CD4-positive, alpha-beta T cell treated with Interleukin-6 at 100 ng/mL for 8 hours (primary cell): ENCODE measurements around the gene AIFM3.
"Not testable (repeated sequence)": the region's sequence is repeated elsewhere in the genome, so short reads cannot be mapped to it uniquely, and the experiment has no call there.

ENCODE experiments used
- DNase-seq: peaks from one replicate; pipeline ENCODE4 v3.0.0-alpha.2; 2020; ENCODE audit warnings: mixed read lengths, low spot score

Gene AIFM3

DNA sequence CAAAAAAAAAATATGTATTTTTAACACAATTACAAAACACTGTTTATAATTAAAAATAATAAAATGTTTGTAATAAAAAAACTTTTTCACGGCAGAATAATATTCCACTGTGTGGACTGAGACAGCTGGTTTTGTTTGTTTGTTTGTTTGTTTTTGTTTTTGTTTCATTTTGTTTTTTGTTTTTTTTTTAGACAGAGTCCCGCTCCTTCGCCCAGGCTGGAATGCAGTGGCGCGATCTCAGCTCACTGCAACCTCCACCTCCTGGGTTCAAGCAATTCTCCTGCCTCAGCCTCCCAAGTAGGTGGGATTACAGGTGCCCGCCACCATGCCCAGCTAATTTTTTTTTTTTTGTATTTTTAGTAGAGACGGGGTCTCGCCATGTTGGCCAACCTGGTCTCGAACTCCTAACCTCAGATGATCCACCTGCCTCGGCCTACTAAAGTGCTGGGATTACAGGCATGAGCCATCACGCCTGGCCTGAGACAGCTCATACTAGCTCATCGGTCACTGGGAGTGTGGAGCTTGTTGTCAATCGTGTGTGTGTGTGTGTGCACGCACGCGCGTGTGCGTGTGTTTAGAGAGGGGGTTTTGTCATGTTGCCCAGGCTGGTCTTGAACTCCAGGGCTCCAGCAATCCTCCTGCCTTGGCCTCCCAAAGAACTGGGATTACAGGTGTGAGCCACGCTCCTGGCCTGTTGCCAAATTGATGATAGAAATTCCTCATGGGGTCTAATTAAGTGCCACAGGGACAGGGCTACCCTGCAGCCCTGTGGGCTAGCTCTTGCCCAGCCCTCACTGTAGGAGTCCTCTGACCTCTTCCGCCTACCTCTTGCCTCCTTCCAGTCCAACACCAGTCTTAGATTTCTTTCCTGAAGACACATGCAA lies 7.2 kb upstream of the AIFM3 start:
- no peak for DNase-seq

DNA sequence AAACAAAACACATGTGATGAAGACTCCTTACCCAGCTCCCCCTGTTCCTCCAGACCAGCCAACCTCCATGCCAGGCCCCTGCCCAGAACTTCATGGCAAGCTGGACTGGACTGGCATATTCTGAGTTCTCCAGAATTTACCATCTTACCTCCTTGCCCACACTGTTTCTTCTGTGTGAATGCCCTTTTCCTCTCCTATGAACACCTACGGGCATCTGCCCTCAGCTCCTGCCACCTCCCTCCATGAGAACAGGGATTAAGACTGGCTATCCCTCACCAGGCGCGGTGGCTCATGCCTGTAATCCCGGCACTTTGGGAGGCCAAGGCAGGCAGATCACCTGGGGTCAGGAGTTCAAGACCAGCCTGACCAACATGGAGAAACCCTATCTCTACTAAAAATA lies 6.4 kb upstream of the AIFM3 start:
- DNase-seq: no peak

DNA sequence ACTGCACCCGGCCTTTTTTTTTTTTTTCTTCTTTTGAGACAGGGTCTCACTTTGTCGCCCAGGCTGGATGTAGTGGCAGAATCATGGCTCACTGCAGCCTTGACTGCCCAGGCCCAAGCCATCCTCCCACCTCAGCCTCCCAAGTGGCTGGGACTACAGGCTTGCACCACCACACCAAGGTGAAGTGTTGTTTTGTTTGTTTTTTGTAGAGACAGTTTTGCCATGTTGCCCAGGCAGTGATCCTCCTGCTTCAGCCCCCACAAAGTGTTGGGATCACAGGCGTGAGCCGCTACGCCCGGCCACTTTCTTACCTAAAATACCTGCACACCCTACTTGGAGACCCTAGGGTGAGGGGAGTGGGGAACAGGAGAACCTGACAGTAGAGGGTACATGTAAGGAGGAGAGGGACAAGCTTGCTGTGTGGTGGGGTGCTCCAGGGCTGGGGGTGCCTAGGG lies 4.5 kb upstream of the AIFM3 start:
- DNase-seq: no peak

DNA sequence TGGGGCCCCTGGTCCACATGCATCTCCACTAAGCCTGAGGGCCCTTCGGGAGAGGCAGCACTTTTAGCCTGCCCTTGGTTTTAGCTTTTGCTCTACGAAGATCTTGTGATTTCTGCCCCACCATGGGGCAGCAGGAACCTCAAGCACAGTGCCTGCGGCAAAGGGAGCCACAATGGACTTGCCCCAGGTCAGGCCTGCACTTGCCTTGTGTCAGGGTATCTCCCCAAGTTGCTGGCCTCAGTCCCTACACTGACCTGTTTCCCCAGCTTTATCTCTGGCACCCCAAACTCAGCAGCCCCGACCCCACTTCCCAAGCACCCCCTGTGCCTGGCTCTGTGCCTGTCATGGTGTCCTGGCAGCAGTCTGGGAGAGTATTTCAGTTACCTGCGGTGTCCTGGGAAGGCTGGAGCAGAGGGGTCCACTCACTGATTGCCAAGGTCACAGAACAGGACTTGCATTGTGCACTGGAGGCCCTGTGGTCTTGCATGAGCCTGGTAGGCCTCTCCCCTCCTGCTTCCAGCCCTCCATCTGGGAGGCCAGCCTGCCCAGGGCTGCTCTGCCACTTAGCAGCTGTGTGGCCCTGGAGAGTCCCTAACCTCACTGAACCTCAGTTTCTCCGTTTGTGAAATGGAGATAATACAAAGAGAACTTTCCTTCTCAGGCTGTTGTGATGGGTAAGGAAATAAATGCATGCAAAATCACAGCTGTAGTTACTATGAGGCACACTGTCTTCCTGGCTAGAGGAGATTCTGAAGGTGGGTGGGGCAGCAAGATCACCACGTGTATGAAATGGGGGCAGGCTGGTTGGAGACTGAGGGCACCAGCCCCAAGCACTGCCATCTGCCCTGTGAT lies 3.6 kb upstream of the AIFM3 start:
- no peak for DNase-seq

DNA sequence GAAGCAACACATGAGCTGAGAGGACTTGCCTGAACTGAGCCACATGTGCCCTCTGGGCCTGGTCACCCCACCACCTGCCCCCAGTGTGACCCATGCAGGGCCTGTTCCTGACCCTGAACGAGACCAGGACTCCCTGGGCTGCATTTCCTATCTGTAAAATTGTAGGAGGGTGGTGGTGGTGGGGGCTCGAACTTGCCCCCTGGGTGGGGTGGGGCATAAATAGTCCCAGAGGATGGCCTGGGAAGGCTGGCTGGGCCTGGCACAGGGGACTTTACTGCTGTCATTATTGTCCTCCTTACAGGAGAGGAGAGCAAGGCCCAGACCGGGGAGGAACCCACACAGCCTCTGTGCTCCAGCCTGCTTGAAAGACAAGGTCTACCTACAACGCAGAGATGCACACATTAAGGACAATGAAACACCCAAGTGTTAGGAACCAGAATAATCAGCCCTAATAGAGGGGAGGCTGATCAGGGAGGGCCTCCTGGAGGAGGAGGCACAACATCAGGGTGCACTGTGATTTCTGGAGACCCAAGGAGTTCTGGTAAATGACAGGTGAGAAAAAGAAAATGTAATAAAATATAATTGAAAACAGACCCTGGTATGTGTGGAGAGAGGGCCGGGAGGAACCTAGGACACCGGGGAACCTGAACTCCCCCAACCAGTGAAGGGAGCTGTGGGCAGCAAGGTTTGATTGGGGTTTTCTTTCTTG lies 2.8 kb upstream of the AIFM3 start:
- no peak for DNase-seq

DNA sequence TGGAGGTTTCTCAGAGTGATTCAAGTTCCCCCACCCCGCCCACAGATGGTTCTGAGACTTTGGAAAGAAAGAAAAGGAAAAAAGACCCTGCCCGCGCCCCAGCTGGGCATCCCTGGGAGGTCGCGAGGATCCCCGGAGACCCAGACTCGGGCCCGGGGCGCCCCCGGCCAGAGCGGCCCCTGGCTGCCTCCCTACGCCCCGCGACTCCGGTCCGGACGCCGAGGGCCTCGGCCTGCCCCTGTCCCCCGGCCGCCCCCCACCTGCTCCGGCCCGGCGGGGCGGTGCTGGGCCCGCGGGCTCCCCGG lies 2.3 kb upstream of the AIFM3 start:
- no peak for DNase-seq

DNA sequence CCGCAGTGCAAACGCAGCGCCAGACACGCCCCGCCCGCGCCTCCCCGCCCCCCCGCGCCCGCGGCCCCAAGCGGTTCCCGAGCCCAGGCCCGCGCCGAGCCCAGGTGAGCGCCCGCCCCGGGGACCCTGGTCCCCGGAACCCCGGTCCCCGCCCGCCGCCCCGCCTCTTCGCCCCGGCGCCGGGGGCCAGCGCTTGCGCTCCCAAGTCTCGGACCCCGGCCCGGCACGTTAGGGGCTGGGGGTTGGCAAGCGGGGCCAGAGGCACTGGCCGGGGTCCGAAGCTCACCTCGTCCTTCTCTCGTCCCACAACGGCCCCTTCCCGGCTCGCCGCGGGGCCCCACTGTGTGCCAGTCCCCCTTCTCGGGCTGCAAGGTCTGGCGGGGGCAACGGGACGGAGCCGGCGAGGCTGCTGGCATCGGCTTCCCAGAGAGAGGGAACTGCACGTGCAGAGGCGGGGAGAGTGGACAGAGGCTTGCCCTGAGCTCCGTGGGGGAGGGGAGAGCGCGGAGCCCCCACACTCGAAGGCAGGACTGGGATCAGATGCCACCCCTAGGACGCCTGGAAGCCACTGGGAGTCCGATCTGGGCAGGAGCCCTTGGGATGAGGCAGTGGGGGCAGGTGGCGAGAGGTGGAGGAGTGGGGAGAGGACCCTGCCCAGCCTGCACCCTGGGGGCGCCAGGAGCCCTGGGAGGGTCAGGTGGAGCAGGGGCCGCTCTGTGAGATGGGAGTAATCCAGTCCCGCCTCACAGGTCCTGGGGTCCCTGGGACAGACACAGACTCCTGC lies 1.8 kb upstream of the AIFM3 start:
- DNase-seq: no peak

DNA sequence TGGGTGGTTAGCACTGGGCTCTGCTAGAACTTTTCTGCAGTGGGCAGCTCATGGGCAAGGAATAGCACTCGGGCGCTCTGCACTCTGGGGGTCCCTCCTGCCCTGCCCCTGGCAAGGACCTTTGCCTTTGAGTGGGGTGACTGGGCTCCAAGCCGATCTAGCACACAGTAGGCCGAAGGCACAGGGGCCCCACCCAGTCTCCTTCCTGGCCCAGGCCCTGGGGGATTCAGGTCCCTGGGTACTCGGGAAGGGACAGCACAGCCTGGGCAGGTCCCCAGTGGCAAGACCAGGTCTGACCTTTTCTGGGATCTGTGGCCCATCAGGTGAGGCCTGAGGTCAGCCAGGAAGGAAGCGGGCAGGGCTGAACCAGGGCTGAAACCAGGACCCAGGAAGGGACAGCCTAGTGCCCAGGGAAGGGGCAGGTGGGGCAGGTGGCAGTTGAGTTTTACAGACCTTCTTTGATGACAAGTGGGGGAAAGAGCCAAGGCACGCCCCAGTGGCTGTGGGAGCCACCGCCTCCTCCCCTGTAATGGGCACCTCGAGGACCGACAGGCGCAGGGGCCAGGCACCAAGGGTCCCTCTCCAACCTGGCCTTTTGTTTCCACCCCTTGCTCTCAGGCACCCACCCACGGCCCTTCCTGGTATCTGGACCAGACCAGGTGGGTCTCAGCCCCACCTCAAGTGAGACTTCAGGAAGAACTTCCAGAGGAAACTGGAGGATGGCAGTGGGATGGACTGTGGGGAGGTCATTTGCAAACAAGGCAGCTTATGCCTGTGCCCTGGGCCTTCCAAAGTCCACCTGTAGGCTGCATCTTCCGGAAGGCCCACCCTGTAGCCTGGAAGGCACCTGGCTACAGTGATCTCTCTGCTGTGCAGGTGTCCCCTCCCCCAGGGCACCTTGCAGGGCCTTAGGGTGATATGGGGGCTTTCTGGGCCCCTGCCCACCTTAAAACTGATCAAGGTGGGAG lies 883 bp upstream of the AIFM3 start:
- DNase-seq: no peak

DNA sequence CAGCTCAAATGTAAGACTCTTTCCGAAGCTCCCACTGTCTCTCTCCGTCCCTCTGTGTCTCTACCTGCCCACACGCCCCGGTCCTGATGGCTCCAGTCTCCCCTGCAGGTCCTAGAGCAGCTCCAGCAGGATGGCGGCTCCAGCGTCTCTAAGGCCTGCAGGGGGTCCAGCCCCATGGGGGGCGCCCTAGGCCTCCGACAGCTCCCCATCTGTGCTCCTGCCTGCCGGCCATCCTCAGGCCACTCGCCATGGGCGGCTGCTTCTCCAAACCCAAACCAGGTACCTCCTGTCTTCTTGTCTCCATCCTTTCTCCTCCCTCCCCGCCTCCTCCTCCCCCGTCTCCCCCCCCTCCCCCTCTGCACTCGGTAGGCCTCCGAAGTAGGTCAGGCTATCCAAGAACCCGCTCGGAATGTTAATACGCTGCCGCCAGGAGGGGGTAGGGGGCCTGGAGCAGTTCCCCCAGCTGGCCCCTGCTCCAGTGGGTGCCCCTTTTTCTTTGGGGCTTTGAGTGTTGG lies 699 bp downstream of the AIFM3 start:
- no peak for DNase-seq

DNA sequence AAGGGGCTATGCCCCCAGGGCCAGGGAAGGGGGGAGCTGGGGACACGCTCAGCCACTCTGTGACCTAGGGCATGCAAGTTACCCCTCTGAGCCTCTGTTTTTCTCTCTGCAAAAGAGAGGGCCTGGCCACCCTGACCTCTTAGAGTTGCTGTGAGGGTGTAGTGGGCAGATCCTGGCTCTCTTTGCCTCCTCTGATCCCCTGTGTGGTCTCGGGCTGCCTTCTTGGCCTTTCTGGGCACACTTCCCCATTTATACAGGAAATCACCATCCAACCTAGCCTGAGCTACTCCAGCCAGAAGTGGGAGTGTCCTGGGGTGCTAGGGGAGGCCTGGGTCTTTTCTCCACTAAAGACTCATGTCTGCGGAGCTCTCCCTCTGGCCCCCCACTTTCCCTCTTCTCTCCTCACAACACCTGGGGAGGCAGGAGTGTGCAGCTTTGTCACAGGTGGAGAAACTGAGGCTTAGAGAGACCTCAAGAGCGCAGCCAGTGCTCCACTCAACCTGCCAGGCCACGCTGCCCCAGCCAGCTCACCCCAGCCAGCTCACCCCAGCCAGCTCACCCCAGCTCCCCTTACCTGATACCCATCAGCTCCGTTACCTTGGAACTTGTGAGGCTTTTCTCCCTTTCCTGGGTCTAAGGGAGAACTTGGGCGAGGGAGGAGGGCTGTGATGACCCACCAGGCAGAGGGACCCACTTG lies 1.4 kb downstream of the AIFM3 start:
- DNase-seq: no peak

DNA sequence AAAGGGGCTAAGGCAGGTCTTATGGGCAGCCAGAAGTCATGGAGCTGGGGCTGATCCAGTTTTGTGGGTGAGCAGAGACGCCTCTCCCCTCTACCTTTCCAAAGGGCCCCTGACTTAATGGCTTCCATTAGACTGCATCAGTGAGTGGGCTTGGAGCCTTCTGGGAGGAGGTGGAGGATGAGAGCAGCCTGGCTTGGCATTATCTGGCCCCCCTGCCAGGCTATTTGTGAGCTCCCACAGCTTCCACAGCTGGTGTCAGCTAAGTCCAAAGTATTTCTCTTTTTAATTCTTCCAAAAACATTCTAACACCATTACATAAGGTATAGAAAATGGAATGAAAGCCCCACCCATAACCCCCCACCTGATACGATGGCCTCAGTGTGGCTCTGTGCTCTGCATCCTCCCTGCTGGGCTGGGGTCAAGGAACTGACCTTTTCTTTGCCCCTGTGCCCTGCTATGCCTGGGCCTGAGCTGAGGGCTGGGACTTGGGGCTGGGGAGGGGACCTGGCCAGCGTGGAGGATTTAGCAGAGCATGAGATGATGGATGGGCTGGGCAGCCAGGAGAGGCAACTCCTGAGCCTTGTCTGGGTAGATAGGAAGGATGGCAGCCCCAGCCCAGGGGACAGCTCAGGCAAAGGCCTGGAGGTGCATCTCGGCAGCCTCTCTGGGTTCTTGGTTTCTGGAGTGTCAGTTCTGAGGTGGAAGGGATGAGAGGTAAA lies 4.0 kb downstream of the AIFM3 start:
- no peak for DNase-seq

DNA sequence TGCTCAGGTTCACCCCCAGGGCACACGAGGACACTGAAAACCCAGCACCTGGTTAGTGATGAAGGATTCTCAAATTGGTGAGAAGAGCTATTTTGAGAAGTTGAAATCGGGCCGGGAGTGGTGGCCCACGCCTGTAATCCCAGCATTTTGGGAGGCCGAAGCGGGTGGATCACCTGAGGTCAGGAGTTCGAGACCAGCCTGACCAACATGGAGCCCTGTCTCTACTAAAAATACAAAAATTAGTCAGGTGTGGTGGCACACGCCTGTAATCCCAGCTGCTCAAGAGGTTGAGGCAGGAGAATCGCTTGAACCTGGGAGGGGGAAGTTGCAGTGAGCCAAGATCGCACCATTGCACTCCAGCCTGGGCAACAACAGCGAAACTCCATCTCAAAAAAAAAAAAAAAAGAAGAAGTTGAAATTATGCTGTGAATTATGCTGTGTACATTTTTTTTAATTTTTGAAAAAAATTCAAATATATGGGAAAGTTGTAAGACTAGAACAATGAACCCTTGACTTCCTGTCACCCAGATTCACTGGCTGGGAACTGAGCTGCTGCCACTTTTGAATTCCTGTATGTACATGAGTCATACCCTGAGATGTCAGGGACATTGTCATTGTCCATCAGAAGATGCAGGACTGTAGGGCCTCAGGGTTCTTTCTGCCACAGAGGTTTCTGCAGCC lies 5.1 kb downstream of the AIFM3 start:
- not testable (repeated sequence) for DNase-seq

DNA sequence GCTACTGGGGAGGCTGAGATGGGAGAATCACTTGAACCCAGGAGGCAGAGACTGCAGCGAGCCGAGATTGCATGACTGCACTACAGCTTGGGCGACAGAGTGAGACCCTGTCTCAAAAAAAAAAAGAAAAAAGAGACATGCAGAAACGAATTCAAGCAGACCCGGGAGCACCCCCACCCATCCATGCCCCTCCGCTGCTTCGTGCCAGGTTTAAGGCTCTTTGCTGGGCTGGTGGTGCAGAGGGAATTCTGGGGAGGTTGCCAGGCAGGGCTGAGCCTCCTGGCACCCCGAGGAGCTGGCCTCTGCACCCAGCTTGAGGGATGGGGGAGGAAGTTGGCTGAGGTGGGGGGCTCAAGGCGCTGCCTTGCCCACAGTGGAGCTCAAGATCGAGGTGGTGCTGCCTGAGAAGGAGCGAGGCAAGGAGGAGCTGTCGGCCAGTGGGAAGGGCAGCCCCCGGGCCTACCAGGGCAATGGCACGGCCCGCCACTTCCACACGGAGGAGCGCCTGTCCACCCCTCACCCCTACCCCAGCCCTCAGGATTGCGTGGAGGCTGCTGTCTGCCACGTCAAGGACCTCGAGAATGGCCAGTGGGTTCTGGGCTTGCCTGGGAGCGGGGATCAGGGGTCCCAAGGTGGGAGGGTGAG lies 6.0 kb downstream of the AIFM3 start:
- DNase-seq: no peak

DNA sequence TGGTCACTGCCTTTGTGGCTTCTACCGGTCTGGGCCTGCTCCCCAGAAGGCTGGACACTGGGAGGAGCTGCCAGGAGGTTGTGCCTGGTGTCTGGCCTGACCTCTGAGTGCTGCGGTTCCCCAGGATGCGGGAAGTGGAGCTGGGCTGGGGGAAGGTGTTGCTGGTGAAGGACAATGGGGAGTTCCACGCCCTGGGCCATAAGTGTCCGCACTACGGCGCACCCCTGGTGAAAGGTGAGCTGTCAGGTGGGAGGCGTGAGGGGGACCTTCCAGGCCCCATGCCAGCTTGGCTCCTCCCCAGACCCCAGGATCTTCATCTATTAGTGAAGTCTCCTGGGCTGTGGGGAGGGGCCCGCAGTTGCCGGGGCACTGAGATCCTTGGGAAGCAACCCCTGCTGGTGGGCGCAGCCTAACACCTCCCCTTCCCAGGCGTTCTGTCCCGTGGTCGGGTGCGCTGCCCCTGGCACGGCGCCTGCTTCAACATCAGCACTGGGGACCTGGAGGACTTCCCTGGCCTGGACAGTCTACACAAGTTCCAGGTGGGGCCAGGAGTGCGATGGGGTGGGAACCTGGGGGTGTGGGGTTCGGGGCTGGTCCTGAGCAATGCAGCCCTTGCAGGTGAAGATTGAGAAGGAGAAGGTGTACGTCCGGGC lies 6.7 kb downstream of the AIFM3 start:
- no peak for DNase-seq

DNA sequence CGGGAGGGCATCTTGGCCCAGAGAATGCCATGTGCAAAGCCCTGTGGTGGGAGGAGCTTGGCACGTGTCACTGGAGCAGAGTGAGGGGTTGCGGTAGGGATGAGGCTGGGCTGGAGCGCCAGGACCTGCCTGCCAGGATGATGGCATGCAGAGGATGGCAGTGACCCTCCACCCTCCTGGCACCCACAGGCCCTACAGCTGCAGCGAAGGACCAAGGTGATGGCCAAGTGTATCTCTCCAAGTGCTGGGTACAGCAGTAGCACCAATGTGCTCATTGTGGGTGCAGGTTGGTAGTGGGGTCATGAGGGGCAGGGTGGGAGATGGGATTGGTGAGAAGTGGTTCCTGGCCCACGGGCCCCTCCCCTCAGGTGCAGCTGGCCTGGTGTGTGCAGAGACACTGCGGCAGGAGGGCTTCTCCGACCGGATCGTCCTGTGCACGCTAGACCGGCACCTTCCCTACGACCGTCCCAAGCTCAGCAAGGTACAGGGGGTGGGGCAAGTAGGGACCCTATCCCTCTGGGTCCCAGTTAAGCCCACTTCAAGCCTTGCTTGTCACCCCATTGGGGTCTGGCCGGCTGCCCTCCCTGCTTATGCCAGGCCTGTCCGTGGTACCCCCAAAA lies 7.4 kb downstream of the AIFM3 start:
- DNase-seq: no peak

DNA sequence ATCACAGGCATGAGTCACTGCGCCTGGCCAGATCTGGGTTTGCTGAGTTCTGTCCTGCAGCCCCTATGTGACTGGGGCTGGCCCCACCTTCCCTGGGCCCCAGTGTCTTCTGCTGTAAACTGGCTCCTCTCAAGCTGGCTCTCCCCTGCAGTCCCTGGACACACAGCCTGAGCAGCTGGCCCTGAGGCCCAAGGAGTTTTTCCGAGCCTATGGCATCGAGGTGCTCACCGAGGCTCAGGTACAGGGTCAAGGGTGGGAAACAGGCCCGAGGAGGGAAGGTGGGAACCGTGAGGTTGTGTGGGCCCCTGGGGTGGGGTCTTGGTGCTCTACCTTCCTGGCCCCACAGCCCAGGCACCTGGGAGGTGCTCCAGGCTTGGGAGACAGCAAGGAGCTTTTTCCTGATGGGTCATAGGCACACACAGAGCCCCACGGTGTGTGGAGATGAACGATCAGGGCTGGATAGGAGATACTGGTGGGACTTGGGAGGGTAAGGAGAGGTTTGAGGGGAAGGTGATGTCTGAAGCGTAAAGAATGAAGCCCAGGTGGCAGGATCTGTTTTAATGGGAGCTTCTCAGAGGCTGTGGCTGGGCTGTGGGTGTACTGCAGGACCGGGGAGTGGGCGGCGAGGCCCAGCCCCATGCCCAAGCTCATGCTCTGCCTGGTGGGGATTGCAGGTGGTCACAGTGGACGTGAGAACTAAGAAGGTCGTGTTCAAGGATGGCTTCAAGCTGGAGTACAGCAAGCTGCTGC lies 8.7 kb downstream of the AIFM3 start:
- DNase-seq: no peak
